Measurements from ENCODE around the gene FAM174B.

FAM174B gene

GRCh38 chr15:92643849-92644815 lies 11.4 kb downstream of the FAM174B start:
- DNase-seq = no peak
- TF ChIP-seq POLR2A (IDR thresholded peaks at IDR 0.05; ENCODE audit: low read length) = no peak
- TF ChIP-seq GATA1 (IDR thresholded peaks at IDR 0.05; ENCODE audit: low read depth, low read length) = no peak

GRCh38 chr15:92638709-92639365 lies 16.7 kb downstream of the FAM174B start:
- TF ChIP-seq POLR2A (IDR thresholded peaks at IDR 0.05; ENCODE audit: low read length) (no peak), GATA1 (IDR thresholded peaks at IDR 0.05; ENCODE audit: low read depth, low read length) (no peak)
- no peak for DNase-seq

GRCh38 chr15:92638291-92638708 lies 17.3 kb downstream of the FAM174B start:
- TF ChIP-seq GATA1 (IDR thresholded peaks at IDR 0.05; ENCODE audit: low read depth, low read length) (no peak), POLR2A (IDR thresholded peaks at IDR 0.05; ENCODE audit: low read length) (no peak)

DNA sequence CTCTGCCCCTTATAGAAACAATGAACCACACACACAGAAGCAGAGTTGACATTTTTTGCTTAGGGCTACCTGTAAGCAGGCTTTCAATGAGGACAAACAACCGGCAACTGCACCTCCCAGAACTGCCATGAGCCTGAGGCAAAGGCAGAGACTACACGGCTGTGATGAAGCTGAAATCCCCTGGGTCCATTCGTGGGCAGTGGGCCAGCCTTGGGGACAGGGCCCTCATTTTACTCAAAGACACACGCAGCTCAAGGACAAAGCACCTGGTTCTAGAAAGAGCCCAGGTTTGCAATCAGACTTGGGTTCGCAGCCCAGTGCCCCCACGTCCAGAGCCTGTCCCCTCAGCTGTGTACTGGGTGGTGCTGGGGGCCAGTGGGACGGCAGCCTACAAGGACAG lies 17.9 kb downstream of the FAM174B start:
- DNase-seq = no peak
- no peak for TF ChIP-seq POLR2A (IDR thresholded peaks at IDR 0.05; ENCODE audit: low read length)
- TF ChIP-seq GATA1 (IDR thresholded peaks at IDR 0.05; ENCODE audit: low read depth, low read length) = no peak

More at GRCh38 chr15:92638291-92638708, 17.3 kb downstream of the FAM174B start:
- DNase-seq = no peak

DNA sequence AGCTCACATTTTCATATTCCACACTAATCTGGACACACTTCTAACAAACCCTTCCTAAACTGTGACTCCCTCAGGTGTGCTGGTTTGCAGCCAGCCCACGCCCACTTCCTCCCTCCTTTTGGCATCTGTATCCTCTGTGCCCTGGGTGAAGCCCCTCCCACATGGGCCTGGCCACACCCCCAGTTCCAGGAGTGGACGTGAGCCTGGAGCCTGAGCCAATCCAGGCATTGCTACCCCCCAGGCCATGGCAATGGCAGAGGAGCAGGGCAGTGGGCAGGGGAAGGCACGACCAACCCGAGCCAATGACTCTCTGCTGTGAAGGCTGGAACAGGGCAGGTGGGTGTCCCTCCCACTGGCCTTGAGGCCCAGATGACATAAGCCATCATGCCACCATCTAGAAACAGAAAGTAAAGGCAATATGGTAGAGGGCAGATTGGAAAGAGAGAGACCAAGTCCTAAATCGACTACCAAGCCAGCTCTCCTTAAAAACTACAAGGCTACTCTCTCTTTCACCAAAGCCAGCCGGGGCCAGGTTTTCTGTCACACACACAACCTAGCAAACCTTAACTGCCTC lies 18.6 kb downstream of the FAM174B start:
- no peak for DNase-seq
- no peak for TF ChIP-seq GATA1 (IDR thresholded peaks at IDR 0.05; ENCODE audit: low read depth, low read length)

GRCh38 chr15:92636401-92636907 lies 19.1 kb downstream of the FAM174B start:
- TF ChIP-seq GATA1 (IDR thresholded peaks at IDR 0.05; ENCODE audit: low read depth, low read length) (no peak), POLR2A (IDR thresholded peaks at IDR 0.05; ENCODE audit: low read length) (no peak)
- DNase-seq = no peak

DNA sequence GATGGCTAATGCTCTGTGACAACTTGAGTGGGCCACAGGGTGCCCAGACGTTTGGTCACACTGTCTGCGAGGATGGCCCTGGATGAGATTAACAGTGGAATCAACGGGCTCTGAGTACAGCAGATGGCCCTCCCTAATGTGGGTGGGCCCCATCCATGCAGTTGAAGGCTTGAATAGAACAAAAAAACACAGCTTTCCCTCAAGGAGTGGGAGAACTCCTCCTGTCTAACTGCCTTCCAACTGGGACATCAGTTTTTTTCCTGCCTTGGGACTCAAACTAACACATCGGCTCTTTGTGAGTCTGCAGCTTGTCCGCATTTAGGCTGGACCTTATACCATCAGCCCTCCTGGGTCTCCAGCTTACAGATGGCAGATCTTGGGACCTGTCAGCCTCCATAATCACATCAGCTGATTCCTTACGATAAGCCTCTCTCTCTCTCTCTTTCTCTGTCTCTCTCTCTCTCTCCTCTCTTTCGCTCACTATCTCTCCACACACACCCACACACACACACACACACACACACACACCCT lies 20.8 kb downstream of the FAM174B start:
- DNase-seq = no peak
- no peak for TF ChIP-seq GATA1 (IDR thresholded peaks at IDR 0.05; ENCODE audit: low read depth, low read length)
- TF ChIP-seq POLR2A (IDR thresholded peaks at IDR 0.05; ENCODE audit: low read length) = no peak

DNA sequence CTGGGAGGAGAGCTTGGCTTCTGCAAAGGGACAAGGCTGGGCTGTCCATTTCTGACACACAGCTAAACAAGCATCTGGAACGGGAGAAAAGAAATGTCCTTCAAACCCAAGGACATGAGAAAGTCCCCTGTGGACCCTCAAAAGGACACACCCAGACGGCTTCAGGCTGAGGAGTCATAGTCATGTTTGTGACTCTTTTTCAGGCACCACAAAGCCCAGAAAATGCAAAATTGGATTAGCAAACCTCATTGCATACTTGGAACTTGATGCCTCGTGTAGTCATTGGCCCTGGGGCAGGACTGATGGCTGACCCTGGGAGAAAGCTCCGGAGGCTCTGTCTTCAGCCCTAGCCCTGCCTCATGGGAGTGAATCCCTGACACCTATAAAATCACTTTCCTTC lies 21.5 kb downstream of the FAM174B start:
- TF ChIP-seq GATA1 (IDR thresholded peaks at IDR 0.05; ENCODE audit: low read depth, low read length) (no peak), POLR2A (IDR thresholded peaks at IDR 0.05; ENCODE audit: low read length) (no peak)
- DNase-seq = no peak

GRCh38 chr15:92633418-92633817 lies 22.2 kb downstream of the FAM174B start:
- DNase-seq = no peak
- no peak for TF ChIP-seq GATA1 (IDR thresholded peaks at IDR 0.05; ENCODE audit: low read depth, low read length)
- no peak for TF ChIP-seq POLR2A (IDR thresholded peaks at IDR 0.05; ENCODE audit: low read length)

DNA sequence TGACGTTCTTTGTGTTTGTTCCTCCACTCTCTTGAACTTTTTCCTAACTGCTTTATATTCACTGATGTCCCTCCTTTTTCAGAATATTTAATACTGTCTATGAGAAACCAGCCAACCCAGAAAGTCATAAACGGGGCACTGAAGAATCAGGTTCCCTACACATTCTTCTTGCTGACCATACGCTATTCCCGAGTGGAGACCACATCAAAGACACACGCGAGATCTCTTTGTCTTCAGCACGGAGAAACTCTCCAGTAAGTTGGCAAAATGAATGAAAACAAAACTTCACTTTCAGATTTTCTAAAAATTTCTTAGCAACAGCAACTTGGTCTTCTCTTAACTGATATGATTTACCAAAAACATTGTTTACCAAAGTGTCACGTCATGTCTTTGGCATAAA lies 22.6 kb downstream of the FAM174B start:
- no peak for TF ChIP-seq POLR2A (IDR thresholded peaks at IDR 0.05; ENCODE audit: low read length)
- no peak for TF ChIP-seq GATA1 (IDR thresholded peaks at IDR 0.05; ENCODE audit: low read depth, low read length)
- no peak for DNase-seq

GRCh38 chr15:92631721-92632120 lies 23.9 kb downstream of the FAM174B start:
- TF ChIP-seq GATA1 (IDR thresholded peaks at IDR 0.05; ENCODE audit: low read depth, low read length) (no peak), POLR2A (IDR thresholded peaks at IDR 0.05; ENCODE audit: low read length) (no peak)
- DNase-seq = no peak

- TF ChIP-seq GATA1 (IDR thresholded peaks at IDR 0.05; ENCODE audit: low read depth, low read length) (no peak), POLR2A (IDR thresholded peaks at IDR 0.05; ENCODE audit: low read length) (no peak)
- DNase-seq = no peak
These were observed 25.5 kb downstream of the FAM174B start for GRCh38 chr15:92629975-92630626.

GRCh38 chr15:92629276-92629974 lies 26.1 kb downstream of the FAM174B start:
- no peak for TF ChIP-seq POLR2A (IDR thresholded peaks at IDR 0.05; ENCODE audit: low read length)
- TF ChIP-seq GATA1 (IDR thresholded peaks at IDR 0.05; ENCODE audit: low read depth, low read length) = no peak
- no peak for DNase-seq
